IMR-90 (cell line): ENCODE data around the gene SOX8.

Source experiments
- CEBPB ChIP-seq: IDR thresholded peaks from 2 replicates; pipeline ENCODE4 v1.6.1; 2012; ENCODE audit warnings: low read depth, low read length, improper control_type of control experiment
- CHD1 ChIP-seq: IDR thresholded peaks from 2 replicates; pipeline ENCODE4 v1.6.1; 2012; ENCODE audit warnings: low read depth, low read length, improper control_type of control experiment
- CTCF ChIP-seq: conservative IDR thresholded peaks from 2 replicates; pipeline ENCODE4 v1.5.1; 2012; ENCODE audit warnings: mild to moderate bottlenecking, low read depth, low read length, improper control_type of control experiment
- POLR2A ChIP-seq: IDR thresholded peaks from 2 replicates; pipeline ENCODE4 v1.6.1; 2012; ENCODE audit warnings: mild to moderate bottlenecking, low read depth, low read length
- RFX5 ChIP-seq: IDR thresholded peaks from 2 replicates; pipeline ENCODE4 v1.8.0; 2012; ENCODE audit warnings: low read depth, mild to moderate bottlenecking, low read length, moderate library complexity
- USF2 ChIP-seq: fragments of 150-350 bp; IDR thresholded peaks from 2 replicates; pipeline ENCODE4 v1.6.1; 2017; ENCODE audit warnings: mild to moderate bottlenecking, antibody characterized with exemption, low read length, low read depth

GRCh38 chr16:934178-934577 lies 47.4 kb upstream of the SOX8 start:
- no peak for TF ChIP-seq USF2
- no peak for TF ChIP-seq CTCF
- no peak for TF ChIP-seq RFX5
- TF ChIP-seq CEBPB, result no peak
- no peak for TF ChIP-seq CHD1
- no peak for TF ChIP-seq POLR2A
